NT2/D1 (cell line): Measurements from ENCODE around the gene NFIA.

ENCODE experiments used
- SUZ12 ChIP-seq: IDR thresholded peaks from 2 replicates; pipeline ENCODE4 v1.6.1; 2011; ENCODE audit not compliant: insufficient read length, insufficient read depth; ENCODE audit errors: extremely low read depth
- YY1 ChIP-seq: IDR thresholded peaks from 2 replicates; pipeline ENCODE4 v1.6.1; 2011; ENCODE audit not compliant: insufficient read length, insufficient read depth

GRCh38 chr1:61098906-61099437 is 16.6 kb downstream of the NFIA start:
- TF ChIP-seq SUZ12: no peak
- no peak for TF ChIP-seq YY1
